ENCODE data around the gene PGK1.
"Not testable (repeated sequence)": the region's sequence is repeated elsewhere in the genome, so short reads cannot be mapped to it uniquely, and the experiment has no call there.

Gene PGK1

DNA sequence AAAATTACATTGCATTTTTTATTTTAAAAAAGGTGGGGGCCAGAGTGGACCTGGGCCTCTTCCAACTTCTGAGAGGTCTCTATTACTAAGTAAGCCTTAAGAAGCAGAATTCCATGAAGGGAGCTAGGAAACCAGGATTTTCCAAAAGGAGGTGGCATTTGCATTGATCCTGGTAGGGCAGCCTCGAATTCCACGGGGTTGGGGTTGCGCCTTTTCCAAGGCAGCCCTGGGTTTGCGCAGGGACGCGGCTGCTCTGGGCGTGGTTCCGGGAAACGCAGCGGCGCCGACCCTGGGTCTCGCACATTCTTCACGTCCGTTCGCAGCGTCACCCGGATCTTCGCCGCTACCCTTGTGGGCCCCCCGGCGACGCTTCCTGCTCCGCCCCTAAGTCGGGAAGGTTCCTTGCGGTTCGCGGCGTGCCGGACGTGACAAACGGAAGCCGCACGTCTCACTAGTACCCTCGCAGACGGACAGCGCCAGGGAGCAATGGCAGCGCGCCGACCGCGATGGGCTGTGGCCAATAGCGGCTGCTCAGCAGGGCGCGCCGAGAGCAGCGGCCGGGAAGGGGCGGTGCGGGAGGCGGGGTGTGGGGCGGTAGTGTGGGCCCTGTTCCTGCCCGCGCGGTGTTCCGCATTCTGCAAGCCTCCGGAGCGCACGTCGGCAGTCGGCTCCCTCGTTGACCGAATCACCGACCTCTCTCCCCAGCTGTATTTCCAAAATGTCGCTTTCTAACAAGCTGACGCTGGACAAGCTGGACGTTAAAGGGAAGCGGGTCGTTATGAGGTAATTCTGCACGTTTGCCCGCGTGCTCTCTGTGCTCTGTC is at the start of gene PGK1:
Gene PGK1 (plus strand): TSS at position 626 of the 824 bp plus-strand sequence. CDS start 93 bp downstream, at position 719.
- Mint-ChIP-seq H3K4me1 (peaks cover 35% of the 10 kb centered on the region), H3K9me3 (no peaks in the 10 kb centered on the region)

DNA sequence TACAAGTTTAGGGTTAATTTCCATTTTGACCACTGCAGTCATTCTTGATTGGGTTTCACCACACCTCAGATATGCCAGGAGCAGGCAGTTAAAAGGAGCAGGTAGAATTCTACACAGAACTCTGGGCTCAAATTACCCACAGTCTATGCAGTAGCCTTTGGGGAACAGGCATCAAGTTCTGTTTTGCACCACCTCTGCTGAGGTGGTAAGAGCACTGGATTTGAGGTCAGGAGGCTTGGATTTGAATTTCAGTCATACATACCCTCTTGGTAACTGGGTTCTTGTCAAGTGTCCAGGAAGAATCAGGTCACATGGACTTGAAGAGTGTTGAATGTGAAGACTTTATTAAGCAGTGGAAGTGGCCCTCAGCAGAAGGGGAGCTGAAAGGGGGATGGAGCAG is 40.4 kb upstream of the PGK1 start:
- DNase-seq (no peak), ATAC-seq (no peak)
- Mint-ChIP-seq H3K36me3 (ENCODE audit: low read depth) (no peaks in the 10 kb centered on the region), H3K9me3 (peaks cover under 1% of the 10 kb centered on the region), H3K27me3 (no peaks in the 10 kb centered on the region), H3K4me1 (peaks cover 19% of the 10 kb centered on the region), H3K27ac (peak overlapping the region; percentile 49), H3K4me3 (no peak overlapping the region)

More for the DNA sequence above, at the start of gene PGK1:
- H3K27ac Mint-ChIP-seq = peak within 1 kb of the TSS; percentile 90
- peak within 1 kb of the TSS; percentile 94 for H3K4me3 Mint-ChIP-seq
- peaks cover 46% of the 10 kb centered on the region for H3K36me3 Mint-ChIP-seq (ENCODE audit: low read depth)
- DNase-seq (peak; percentile 88), ATAC-seq (peak; percentile 97)
- no peaks in the 10 kb centered on the region for H3K27me3 Mint-ChIP-seq

DNA sequence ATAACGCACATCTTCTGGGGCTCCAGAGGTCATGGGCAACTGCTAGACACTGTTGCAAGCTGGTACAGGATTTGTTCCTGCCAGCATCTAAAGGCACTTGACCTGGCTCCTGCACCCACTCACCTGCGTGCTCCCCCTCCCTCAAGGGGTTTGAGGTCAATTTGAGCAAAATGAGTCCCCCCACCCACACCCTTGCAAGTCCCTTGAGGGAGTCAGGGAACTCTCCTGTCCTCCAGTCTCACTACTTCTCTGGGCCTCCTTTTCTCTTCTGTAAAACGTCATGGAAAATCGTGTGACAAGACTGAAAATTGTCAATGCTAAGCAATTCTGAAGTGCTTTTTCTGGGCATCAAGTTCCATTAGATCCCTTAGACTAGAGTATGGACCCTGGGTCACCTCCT is 39.9 kb upstream of the PGK1 start:
- Mint-ChIP-seq H3K27me3 (no peaks in the 10 kb centered on the region), H3K4me3 (no peak overlapping the region), H3K36me3 (ENCODE audit: low read depth) (no peaks in the 10 kb centered on the region), H3K27ac (no peak overlapping the region), H3K9me3 (peaks cover 5% of the 10 kb centered on the region), H3K4me1 (peaks cover 19% of the 10 kb centered on the region)
- no peak for DNase-seq
- no peak for ATAC-seq

DNA sequence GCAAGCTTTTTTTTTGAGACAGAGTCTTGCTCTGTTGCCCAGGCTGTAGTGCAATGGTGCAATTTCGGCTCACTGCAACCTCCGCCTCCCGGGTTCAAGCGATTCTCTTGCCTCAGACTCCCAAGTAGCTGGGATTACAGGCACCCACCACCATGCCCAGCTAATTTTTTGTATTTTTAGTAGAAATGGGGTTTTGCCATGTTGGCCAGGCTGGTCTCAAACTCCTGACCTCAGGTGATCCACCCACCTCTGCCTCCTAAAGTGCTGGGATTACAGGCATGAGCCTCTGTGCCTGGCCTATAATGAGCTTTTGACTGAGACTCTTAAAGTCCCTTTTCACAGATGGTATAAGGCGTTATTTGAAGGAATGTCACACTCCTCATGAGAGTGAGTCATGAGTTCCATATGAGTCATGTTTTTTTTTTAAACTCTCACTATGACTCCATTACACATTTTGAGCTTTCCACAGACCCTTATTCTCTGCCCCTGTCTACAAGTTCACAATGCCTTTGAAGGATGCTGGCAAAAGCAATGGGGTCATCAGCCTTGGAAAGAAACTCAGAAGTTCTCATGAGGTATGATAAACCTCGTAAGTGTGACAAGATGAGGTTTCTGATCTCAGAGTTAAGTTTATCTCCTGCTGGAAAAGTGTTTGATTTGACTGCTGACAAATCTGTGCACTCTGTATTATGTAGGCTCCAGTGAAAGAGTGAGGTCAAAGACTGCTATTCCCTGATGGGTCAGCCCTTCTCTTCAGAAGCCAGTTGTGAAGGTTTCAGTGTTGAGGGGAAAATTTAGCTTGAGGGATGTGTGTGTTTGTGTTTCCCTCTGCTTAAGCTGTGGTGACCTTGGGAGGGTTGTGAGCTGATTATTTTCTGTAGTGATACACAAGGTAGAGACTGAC is 39.1 kb upstream of the PGK1 start:
- H3K9me3 Mint-ChIP-seq; H3K36me3 Mint-ChIP-seq (ENCODE audit: low read depth); H3K4me3 Mint-ChIP-seq; DNase-seq; H3K27me3 Mint-ChIP-seq: not testable (repeated sequence)
- H3K4me1 Mint-ChIP-seq = peaks cover 19% of the 10 kb centered on the region
- peak; percentile 96 for ATAC-seq
- peak overlapping the region; percentile 89 for H3K27ac Mint-ChIP-seq

DNA sequence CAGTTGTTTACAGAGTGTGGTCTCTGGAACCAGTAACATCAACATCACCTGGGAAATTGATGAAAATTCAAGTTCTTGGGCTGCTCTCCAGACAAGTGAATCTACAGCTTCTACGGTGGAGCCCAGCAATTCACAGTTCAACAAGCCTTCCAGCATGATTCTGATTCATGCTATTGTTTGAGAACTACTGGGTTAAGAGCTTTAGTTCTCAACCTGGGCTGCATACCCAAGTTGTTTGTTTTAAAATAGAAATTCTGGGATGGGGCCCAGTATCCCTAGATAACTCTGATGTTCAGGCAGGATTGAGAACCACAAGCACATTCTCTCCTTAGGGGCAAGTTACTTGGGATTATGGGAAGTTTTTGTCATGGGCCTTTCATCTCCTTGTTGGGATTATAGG is 37.9 kb upstream of the PGK1 start:
- Mint-ChIP-seq H3K4me1 (peaks cover 19% of the 10 kb centered on the region), H3K27me3 (no peaks in the 10 kb centered on the region), H3K4me3 (no peak overlapping the region), H3K9me3 (peaks cover 5% of the 10 kb centered on the region), H3K36me3 (ENCODE audit: low read depth) (no peaks in the 10 kb centered on the region), H3K27ac (no peak overlapping the region)
- DNase-seq (no peak), ATAC-seq (no peak)

DNA sequence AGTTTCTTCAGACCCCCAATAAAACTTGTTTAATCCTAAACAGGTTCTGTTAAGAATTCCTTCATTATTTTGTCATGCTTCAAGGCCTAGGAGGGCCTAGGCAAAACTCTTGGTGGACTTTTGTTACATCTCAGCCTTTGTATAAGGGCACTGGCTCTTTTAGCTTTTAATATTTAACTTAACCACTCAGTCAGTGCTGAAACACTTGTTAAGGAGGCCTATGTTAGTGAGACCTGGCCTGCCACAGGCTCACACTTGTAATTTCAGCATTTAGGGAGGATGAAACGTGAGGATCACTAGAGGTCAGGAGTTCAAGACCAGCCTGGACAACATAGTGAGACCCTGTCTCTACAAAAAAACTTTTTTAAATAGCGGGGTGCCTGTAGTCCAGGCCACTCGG is 32.7 kb upstream of the PGK1 start:
- Mint-ChIP-seq H3K4me1 (peaks cover 18% of the 10 kb centered on the region), H3K36me3 (ENCODE audit: low read depth) (peaks cover 6% of the 10 kb centered on the region), H3K27ac (no peak overlapping the region), H3K4me3 (no peak overlapping the region), H3K9me3 (peaks cover 9% of the 10 kb centered on the region), H3K27me3 (no peaks in the 10 kb centered on the region)
- ATAC-seq = no peak
- no peak for DNase-seq

DNA sequence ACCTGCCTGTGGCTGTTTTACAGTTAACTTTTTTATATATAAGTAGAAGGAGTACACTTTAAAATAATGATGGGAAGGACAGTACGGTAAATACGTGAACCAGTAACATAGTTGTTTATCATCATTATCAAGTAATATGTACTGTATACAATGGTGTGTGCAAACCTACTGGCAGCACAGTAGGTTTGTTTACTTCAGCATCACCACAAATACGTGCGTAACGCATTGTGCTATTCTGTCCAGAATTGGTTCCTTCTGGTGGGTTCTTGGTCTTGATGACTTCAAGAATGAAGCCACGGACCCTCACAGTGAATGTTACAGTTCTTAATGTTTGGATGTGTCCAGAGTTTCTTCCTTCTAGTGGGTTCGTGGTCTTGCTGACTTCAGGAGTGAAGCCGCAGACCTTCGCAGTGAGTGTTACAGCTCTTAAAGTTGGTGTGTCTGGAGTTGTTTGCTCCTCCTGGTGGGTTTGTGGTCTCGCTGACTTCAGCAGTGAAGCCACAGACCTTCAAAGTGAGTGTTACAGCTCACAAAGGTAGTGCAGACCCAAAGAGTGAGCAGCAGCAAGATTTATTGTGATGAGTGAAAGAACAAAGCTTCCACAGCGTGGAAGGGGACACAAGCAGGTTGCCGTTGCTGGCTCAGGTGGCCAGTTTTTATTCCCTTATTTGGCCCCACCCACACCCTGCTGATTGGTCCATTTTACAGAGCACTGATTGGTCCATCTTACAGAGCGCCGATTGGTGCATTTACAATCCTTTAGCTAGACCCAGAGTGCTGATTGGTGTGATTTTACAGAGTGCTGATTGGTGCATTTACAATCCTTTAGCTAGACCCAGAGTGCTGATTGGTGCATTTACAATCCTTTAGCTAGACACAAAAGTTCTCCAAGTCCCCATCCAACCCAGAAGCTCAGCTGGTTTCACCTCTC is 30.6 kb upstream of the PGK1 start:
- H3K4me3 Mint-ChIP-seq = peak overlapping the region; percentile 46
- H3K36me3 Mint-ChIP-seq (ENCODE audit: low read depth); H3K27me3 Mint-ChIP-seq; H3K9me3 Mint-ChIP-seq; ATAC-seq: not testable (repeated sequence)
- DNase-seq = peak; percentile 37
- H3K27ac Mint-ChIP-seq = peak overlapping the region; percentile 67
- peaks cover 18% of the 10 kb centered on the region for H3K4me1 Mint-ChIP-seq

DNA sequence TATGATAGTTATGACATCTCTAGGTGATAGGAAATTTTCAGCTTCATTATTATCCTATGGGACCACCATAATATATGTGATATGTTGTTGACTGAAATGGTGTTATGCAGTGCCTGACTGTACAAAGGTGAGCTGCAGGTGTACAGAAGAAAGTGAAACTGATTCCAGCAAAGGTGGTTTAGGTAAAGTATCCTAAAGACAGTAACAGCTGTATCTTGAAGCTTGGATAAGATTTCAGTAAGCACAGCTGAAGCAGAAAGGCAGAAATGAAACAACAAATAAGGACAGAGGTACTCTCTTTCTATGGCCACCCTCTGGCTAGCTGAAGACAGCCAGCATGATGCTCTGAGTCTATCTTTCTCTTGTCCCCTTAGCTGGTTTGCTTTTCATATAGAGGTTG is 30.0 kb upstream of the PGK1 start:
- Mint-ChIP-seq H3K27me3 (no peaks in the 10 kb centered on the region), H3K36me3 (ENCODE audit: low read depth) (peaks cover 7% of the 10 kb centered on the region), H3K4me3 (no peak overlapping the region), H3K27ac (no peak overlapping the region), H3K9me3 (peaks cover 5% of the 10 kb centered on the region), H3K4me1 (peaks cover 18% of the 10 kb centered on the region)
- DNase-seq (no peak), ATAC-seq (no peak)

DNA sequence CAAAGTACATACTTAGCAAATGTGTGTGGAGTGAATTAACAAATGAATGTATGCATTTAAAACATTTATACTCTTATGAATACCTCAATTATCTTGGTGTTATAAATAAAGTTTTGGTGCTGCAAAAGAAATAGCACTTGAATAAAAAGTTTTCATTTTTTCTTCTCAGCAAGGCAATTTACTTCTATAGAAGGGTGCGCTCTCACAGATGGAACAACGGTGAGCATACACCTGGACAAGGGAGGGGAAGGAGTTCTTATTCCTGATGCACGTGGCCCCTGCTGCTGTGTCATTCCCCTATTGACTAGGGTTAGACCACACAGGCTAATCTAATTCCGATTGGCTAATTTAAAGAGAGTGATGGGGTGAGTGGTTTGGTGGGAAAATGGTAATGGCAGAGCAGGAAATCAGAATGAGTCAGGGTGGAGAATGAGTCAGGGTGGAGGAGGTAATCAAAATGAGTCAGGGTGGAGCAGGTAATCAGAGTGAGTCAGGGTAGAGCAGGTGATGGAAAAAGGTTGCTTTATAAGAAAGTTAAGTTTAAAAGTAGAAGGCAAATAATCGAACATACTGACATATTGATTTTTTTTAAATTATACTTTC is 28.2 kb upstream of the PGK1 start:
- Mint-ChIP-seq H3K9me3 (peaks cover 5% of the 10 kb centered on the region), H3K4me3 (no peak overlapping the region), H3K27me3 (no peaks in the 10 kb centered on the region), H3K27ac (peak overlapping the region; percentile 95), H3K36me3 (ENCODE audit: low read depth) (peaks cover 7% of the 10 kb centered on the region), H3K4me1 (peaks cover 18% of the 10 kb centered on the region)
- ATAC-seq (no peak), DNase-seq (peak; percentile 6)

DNA sequence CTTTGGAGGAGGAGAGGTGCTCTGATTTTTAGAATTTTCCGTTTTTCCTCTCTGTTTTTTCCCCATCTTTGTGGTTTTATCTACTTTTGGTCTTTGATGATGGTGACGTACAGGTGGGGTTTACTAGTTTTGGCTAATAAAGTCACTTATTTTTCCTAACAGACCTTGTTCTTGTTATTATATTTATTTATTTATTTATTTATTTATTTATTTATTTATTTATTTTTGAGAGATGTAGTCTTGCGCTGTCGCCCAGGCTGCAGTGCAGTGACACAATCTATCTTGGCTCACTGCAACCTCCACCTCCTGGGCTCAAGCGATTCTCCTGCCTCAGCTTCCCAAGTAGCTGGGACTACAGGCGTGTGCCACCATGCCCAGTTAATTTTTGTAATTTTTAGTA is 22.6 kb upstream of the PGK1 start:
- not testable (repeated sequence) for H3K4me1 Mint-ChIP-seq; H3K27ac Mint-ChIP-seq; H3K9me3 Mint-ChIP-seq; H3K36me3 Mint-ChIP-seq (ENCODE audit: low read depth); ATAC-seq; DNase-seq; H3K4me3 Mint-ChIP-seq; H3K27me3 Mint-ChIP-seq

DNA sequence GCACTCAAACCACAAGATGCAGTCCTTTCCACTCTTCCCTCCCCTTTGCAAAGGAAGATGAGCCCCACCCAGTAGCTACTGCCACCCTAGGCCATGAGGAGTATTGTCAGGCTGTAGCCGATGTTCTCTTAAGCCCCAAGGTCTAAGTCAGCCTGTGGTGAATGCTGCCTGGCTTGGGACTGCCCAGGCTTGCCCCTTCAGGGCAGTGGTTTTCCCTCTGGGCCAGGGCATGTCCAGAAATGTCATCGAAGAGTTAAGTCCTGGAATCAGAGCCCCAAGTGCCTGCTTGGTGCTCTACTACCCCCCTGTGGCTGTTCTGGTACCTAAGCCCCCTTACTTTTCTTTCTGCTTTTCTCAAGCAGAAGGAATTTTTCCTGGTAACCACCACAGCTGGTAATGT is 11.8 kb upstream of the PGK1 start:
- DNase-seq (no peak), ATAC-seq (peak; percentile 66)
- no peaks in the 10 kb centered on the region for H3K36me3 Mint-ChIP-seq (ENCODE audit: low read depth)
- H3K4me3 Mint-ChIP-seq = no peak overlapping the region
- peaks cover 5% of the 10 kb centered on the region for H3K9me3 Mint-ChIP-seq
- peaks cover 2% of the 10 kb centered on the region for H3K4me1 Mint-ChIP-seq
- H3K27ac Mint-ChIP-seq = no peak overlapping the region
- H3K27me3 Mint-ChIP-seq = no peaks in the 10 kb centered on the region

DNA sequence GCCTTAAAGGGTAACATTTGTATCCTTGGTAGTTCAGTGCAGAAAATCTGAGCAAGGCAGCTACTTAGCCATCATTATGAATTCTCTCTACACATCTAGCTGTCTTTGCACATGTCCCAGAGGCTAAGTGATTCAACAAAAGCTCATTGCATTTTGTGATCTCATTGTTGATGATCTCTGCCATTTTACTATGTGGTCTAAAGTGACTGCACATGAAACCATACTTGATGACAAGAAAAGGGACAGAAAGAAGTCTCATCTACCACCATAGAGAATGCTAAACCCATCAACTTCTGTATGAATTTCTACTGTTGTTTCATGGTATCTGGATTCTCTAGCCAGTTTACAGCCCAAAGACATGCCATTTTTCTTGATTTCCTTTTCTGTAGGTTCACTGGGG is 5.9 kb upstream of the PGK1 start:
- H3K9me3 Mint-ChIP-seq = no peaks in the 10 kb centered on the region
- no peak overlapping the region for H3K4me3 Mint-ChIP-seq
- no peak for ATAC-seq
- H3K36me3 Mint-ChIP-seq (ENCODE audit: low read depth) = peaks cover 2% of the 10 kb centered on the region
- H3K27ac Mint-ChIP-seq = no peak overlapping the region
- DNase-seq = no peak
- no peaks in the 10 kb centered on the region for H3K27me3 Mint-ChIP-seq
- peaks cover 9% of the 10 kb centered on the region for H3K4me1 Mint-ChIP-seq

DNA sequence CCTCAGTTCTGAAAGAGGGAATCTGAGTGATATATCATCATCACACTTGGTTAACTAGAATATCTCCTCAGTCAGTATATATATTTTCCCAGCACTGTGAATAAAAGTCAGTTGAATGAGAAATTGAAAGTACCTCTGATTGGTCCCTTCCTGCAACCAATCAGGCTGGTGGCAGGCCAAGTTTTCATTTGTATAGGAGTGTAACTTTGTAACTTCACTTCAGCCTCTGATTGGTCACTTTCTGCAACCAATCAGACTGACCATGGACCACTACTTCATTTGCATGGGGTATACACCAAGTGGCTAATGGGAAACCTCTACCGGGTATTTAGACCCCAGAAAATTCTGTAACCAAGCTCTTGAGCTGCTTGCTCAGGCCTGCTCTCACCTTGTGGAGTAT is 2.0 kb upstream of the PGK1 start:
- no peak overlapping the region for H3K4me3 Mint-ChIP-seq
- no peaks in the 10 kb centered on the region for H3K9me3 Mint-ChIP-seq
- no peak for ATAC-seq
- H3K27ac Mint-ChIP-seq = no peak overlapping the region
- no peaks in the 10 kb centered on the region for H3K27me3 Mint-ChIP-seq
- peaks cover 30% of the 10 kb centered on the region for H3K36me3 Mint-ChIP-seq (ENCODE audit: low read depth)
- peaks cover 19% of the 10 kb centered on the region for H3K4me1 Mint-ChIP-seq
- no peak for DNase-seq

Data from activated naive CD8-positive, alpha-beta T cell treated with anti-CD3 and anti-CD28 coated beads, Interleukin-2, amount 50 U/mL, for 24 hours (primary cell).